Activated naive CD4-positive, alpha-beta T cell treated with anti-CD3 and anti-CD28 coated beads for 36 hours (primary cell): ENCODE results near the gene ADGRD1. TPM values are rescaled to one million over a fixed set of nuclear protein-coding genes. Genes with fewer than 3 reads are reported as not detected.

Experiments
- CTCF ChIA-PET: fragments of 350-600 bp; sonication (Branson Sonifier 250); formaldehyde crosslinking; loops from one replicate; lab custom pipeline; 2021; ENCODE audit warnings: antibody characterized with exemption; lab: Charles Lee
- DNase-seq: peaks from one replicate; pipeline ENCODE4 v3.0.0-alpha.2; 2020
- H3K27ac Mint-ChIP-seq: one replicate; pipeline ENCODE4 v1.8.0; 2021; ENCODE audit warnings: mild to moderate bottlenecking, mixed read lengths
- H3K27me3 Mint-ChIP-seq: one replicate; pipeline ENCODE4 v1.8.0; 2021; ENCODE audit warnings: low read depth, mixed read lengths
- H3K36me3 Mint-ChIP-seq: one replicate; pipeline ENCODE4 v1.8.0; 2021; ENCODE audit warnings: low read depth, mixed read lengths
- H3K4me1 Mint-ChIP-seq: one replicate; pipeline ENCODE4 v1.8.0; 2021; ENCODE audit warnings: low read depth, mixed read lengths
- H3K4me3 Mint-ChIP-seq: one replicate; pipeline ENCODE4 v1.8.0; 2021; ENCODE audit warnings: mild to moderate bottlenecking, moderate library complexity, mixed read lengths
- H3K9me3 Mint-ChIP-seq: one replicate; pipeline ENCODE4 v1.8.0; 2021; ENCODE audit warnings: mixed read lengths
- intact Hi-C: fragments of 100-400 bp; cut with micrococcal nuclease; formaldehyde crosslinking; loops from one replicate; pipeline ENCODE4 v1.15.1; 2023
- total RNA-seq, 2 experiments: library from RNA; stranded (reverse); gene quantifications; one replicate each; pipeline ENCODE4 v1.2.3, GENCODE V29; 2021

Gene ADGRD1
- total RNA-seq, 2 experiments from 2014 or later: not detected

- intact Hi-C loops: no loop called here
- H3K27me3 Mint-ChIP-seq: no peaks in the 10 kb centered on the region
- H3K9me3 Mint-ChIP-seq: peaks cover 2% of the 10 kb centered on the region
- H3K4me3 Mint-ChIP-seq: no peak overlapping the region
- no peaks in the 10 kb centered on the region for H3K36me3 Mint-ChIP-seq
- CTCF ChIA-PET: no interaction called here
- no peak for DNase-seq
- no peak overlapping the region for H3K27ac Mint-ChIP-seq
- H3K4me1 Mint-ChIP-seq: no peaks in the 10 kb centered on the region
Observed at GRCh38 chr12:131041216-131041967, 87.7 kb downstream of the ADGRD1 start.

- CTCF ChIA-PET: no interaction called here
- Mint-ChIP-seq H3K9me3 (no peaks in the 10 kb centered on the region), H3K4me3 (no peak overlapping the region), H3K36me3 (no peaks in the 10 kb centered on the region), H3K27ac (no peak overlapping the region), H3K4me1 (no peaks in the 10 kb centered on the region), H3K27me3 (no peaks in the 10 kb centered on the region)
- intact Hi-C loops: no loop called here
- no peak for DNase-seq
Observed at GRCh38 chr12:131041968-131042833, 88.5 kb downstream of the ADGRD1 start.

DNA sequence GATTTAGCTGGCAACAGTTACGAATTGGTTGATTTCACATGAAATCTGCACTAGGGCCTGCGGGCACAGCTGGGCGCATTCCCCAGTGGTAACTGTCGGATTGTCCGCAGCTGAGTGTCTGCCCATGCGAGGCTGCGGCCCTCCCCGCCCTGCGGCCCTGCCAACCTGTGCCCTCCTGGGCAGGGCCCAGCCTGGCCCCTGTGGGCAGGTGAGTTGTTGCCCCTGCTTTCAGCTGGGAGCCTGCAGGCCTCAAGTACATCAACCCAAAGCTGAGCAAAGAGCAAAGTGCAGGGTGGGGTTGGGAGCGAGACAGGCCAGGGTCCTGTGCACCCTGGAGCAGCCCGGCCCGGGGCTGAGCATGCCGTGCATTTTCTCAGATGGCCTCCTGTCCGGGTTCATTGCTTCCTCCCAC is 89.1 kb downstream of the ADGRD1 start:
- CTCF ChIA-PET: no interaction called here
- intact Hi-C loops: no loop called here

GRCh38 chr12:131043401-131043871 is 89.7 kb downstream of the ADGRD1 start:
- CTCF ChIA-PET: no interaction called here
- Mint-ChIP-seq H3K4me3 (no peak overlapping the region), H3K4me1 (no peaks in the 10 kb centered on the region), H3K27ac (no peak overlapping the region), H3K9me3 (no peaks in the 10 kb centered on the region), H3K36me3 (no peaks in the 10 kb centered on the region), H3K27me3 (no peaks in the 10 kb centered on the region)
- intact Hi-C loops: no loop called here
- DNase-seq: no peak

More for the DNA sequence above, 89.1 kb downstream of the ADGRD1 start:
- H3K9me3 Mint-ChIP-seq: no peaks in the 10 kb centered on the region
- no peaks in the 10 kb centered on the region for H3K4me1 Mint-ChIP-seq
- H3K36me3 Mint-ChIP-seq: no peaks in the 10 kb centered on the region
- no peak overlapping the region for H3K27ac Mint-ChIP-seq
- no peak overlapping the region for H3K4me3 Mint-ChIP-seq
- H3K27me3 Mint-ChIP-seq: no peaks in the 10 kb centered on the region
- DNase-seq: no peak

DNA sequence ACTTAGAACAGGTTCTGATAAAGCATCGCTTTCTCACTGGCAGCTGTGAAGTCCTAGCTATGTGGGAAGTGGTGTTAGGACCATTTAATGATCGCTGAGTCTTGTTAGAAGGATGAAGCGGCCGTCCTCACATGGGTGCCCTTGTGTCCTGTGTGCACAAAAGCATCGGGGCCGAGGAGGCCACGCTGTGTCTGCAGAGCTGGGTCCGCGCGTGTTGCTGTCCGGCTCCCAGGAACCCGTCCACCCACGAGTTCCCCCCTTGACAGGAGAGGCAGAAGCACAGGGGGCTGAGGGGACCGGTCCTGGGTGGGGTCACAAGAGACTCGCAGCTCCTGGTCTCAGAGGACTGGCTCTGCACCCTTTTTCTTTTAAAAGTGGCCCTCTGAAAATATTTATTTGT is 90.4 kb downstream of the ADGRD1 start:
- Mint-ChIP-seq H3K27me3 (peaks cover 4% of the 10 kb centered on the region), H3K4me1 (no peaks in the 10 kb centered on the region), H3K27ac (no peak overlapping the region), H3K9me3 (no peaks in the 10 kb centered on the region), H3K36me3 (no peaks in the 10 kb centered on the region), H3K4me3 (no peak overlapping the region)
- no peak for DNase-seq
- CTCF ChIA-PET: no interaction called here
- intact Hi-C loops: no loop called here

- DNase-seq: no peak
- peaks cover 4% of the 10 kb centered on the region for H3K27me3 Mint-ChIP-seq
- intact Hi-C loops: no loop called here
- CTCF ChIA-PET: no interaction called here
- H3K9me3 Mint-ChIP-seq: no peaks in the 10 kb centered on the region
- H3K27ac Mint-ChIP-seq: no peak overlapping the region
- no peak overlapping the region for H3K4me3 Mint-ChIP-seq
- no peaks in the 10 kb centered on the region for H3K4me1 Mint-ChIP-seq
- no peaks in the 10 kb centered on the region for H3K36me3 Mint-ChIP-seq
Observed at GRCh38 chr12:131044760-131045381, 91.2 kb downstream of the ADGRD1 start.

- no peak overlapping the region for H3K27ac Mint-ChIP-seq
- no peak overlapping the region for H3K4me3 Mint-ChIP-seq
- no peaks in the 10 kb centered on the region for H3K9me3 Mint-ChIP-seq
- no peaks in the 10 kb centered on the region for H3K4me1 Mint-ChIP-seq
- peaks cover 4% of the 10 kb centered on the region for H3K27me3 Mint-ChIP-seq
- no peak for DNase-seq
- no peaks in the 10 kb centered on the region for H3K36me3 Mint-ChIP-seq
- CTCF ChIA-PET: no interaction called here
- intact Hi-C loops: no loop called here
Observed at GRCh38 chr12:131045705-131046460, 92.2 kb downstream of the ADGRD1 start.

DNA sequence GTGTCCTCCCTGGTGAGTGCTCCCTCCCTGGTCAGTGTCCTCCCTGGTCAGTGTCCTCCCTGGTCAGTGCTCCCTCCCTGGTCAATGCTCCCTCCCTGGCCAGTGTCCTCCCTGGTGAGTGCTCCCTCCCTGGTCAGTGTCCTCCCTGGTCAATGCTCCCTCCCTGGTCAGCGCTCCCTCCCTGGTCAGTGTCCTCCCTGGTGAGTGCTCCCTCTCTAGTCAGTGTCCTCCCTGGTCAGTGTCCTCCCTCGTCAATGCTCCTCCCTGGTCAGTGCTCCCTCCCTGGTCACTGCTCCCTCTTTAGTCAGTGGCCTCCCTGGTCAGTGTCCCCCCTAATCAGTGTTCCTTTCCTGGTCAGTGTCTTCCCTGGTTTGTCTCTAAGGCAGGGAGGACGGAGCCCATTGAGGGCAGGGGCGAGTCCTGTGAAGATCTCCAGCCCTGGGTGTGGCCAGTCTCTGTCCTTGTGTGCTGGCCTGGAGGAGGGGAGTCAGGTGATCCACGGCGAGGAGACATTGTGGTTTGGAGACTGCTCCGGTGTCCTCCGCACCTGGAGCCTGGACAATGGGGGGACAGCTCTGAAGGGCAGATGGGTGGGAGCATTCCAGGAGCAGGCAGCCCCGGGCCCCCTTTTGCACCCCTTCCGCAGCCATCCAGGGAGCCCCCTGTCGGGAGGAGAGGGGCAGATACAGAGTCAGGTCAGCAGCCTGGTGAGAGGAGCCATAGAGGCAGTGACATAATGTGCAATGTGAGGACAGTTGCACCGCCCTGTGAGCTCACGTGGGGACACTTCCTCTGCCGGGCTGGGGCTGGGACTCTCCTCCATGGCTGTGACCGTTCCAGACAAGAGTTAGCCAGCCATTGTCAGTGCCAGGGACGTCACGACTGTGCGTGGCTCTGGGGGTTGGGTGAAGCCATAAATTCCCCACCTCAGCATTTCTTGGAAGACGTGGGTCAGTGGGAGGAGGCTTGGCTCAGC is 93.4 kb downstream of the ADGRD1 start:
- H3K27me3 Mint-ChIP-seq: peaks cover 4% of the 10 kb centered on the region
- H3K9me3 Mint-ChIP-seq: no peaks in the 10 kb centered on the region
- no peak for DNase-seq
- CTCF ChIA-PET: no interaction called here
- H3K36me3 Mint-ChIP-seq: no peaks in the 10 kb centered on the region
- no peak overlapping the region for H3K27ac Mint-ChIP-seq
- H3K4me1 Mint-ChIP-seq: no peaks in the 10 kb centered on the region
- no peak overlapping the region for H3K4me3 Mint-ChIP-seq
- intact Hi-C loops: no loop called here

GRCh38 chr12:131047789-131048610 is 94.3 kb downstream of the ADGRD1 start:
- Mint-ChIP-seq H3K27me3 (peaks cover 4% of the 10 kb centered on the region), H3K36me3 (no peaks in the 10 kb centered on the region), H3K4me3 (no peak overlapping the region), H3K4me1 (no peaks in the 10 kb centered on the region), H3K9me3 (no peaks in the 10 kb centered on the region), H3K27ac (no peak overlapping the region)
- intact Hi-C loops: no loop called here
- CTCF ChIA-PET: no interaction called here
- no peak for DNase-seq

- Mint-ChIP-seq H3K27ac (no peak overlapping the region), H3K9me3 (no peaks in the 10 kb centered on the region), H3K36me3 (no peaks in the 10 kb centered on the region), H3K4me1 (no peaks in the 10 kb centered on the region), H3K27me3 (peaks cover 4% of the 10 kb centered on the region), H3K4me3 (no peak overlapping the region)
- DNase-seq: no peak
- CTCF ChIA-PET: no interaction called here
- intact Hi-C loops: no loop called here
Observed at GRCh38 chr12:131048611-131048990, 94.9 kb downstream of the ADGRD1 start.

DNA sequence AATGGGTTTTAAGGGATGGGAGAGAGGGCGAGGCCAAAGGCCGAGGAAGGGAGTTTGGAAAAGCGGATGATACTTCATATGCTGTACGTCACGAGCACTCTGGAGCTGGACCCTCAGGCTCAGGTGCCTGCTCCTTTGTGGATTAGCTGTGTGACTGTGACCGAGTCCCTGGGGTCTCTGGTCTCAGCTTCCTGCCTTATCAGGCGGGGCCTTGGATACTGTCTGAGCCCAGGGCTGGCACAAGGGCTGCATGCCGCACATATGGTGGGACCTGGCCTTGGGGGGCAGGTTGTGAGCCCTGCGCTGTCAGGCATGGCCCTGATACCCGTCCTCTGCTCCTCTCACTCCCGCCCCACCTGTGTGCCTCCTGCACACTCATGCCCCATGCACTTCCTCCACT is 95.3 kb downstream of the ADGRD1 start:
- Mint-ChIP-seq H3K4me1 (no peaks in the 10 kb centered on the region), H3K27me3 (peaks cover 4% of the 10 kb centered on the region), H3K9me3 (no peaks in the 10 kb centered on the region), H3K4me3 (no peak overlapping the region), H3K27ac (no peak overlapping the region), H3K36me3 (no peaks in the 10 kb centered on the region)
- CTCF ChIA-PET: no interaction called here
- DNase-seq: no peak
- intact Hi-C loops: no loop called here
